CD4-positive, alpha-beta T cell treated with Interleukin-17A for 1 hour (primary cell): Measurements from ENCODE around the gene SPEM3.
"Not testable (repeated sequence)": the region's sequence is repeated elsewhere in the genome, so short reads cannot be mapped to it uniquely, and the experiment has no call there.

Experiments used
- DNase-seq: peaks from one replicate; pipeline ENCODE4 v3.0.0-alpha.2; 2020

The SPEM3 gene

DNA sequence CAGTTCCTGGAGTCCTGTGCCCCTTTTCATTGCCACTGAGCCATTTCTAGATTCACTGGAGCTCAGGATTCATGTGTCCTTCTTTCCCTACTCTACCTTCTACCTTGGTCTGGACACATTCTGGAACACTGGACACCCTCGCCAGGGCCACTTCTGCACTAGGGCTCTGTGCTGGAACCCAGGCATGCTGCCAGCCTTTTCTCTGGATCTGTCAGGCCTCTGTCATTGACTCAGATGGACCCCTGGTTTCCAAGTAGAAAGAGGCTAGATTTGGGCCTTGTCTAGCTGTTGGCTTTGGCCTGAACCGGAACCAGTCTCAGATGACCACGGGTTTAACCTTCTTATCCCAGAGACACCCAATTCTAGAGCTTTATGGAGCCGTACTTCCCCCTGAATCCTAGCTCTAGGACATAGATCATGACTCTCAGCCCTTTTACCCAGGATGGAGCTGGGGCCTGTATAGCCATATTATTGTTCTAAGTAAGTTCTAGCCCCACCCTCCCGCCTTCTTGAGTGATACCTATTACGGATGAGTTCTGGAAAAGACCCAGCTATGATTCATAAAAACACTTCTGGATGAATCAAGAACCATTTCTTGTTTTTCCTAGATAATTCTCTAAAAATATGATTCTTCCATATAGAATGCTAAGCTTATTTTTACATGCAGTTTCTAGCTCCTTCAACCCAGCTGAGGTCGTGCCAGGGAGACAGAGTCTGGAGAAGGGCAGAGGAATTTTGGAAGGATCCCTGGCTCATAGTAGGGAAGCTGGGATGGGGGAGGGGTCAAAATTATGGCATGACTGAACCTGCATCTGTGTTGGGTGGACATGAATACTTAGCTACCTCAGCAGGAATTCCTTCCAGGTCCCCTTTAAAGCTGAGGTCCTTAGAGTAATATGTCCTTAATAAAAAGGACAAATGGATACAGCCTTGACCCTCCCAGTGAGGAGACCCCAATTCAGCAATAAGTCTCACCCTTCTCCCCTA lies 15.1 kb downstream of the SPEM3 start:
- no peak for DNase-seq

DNA sequence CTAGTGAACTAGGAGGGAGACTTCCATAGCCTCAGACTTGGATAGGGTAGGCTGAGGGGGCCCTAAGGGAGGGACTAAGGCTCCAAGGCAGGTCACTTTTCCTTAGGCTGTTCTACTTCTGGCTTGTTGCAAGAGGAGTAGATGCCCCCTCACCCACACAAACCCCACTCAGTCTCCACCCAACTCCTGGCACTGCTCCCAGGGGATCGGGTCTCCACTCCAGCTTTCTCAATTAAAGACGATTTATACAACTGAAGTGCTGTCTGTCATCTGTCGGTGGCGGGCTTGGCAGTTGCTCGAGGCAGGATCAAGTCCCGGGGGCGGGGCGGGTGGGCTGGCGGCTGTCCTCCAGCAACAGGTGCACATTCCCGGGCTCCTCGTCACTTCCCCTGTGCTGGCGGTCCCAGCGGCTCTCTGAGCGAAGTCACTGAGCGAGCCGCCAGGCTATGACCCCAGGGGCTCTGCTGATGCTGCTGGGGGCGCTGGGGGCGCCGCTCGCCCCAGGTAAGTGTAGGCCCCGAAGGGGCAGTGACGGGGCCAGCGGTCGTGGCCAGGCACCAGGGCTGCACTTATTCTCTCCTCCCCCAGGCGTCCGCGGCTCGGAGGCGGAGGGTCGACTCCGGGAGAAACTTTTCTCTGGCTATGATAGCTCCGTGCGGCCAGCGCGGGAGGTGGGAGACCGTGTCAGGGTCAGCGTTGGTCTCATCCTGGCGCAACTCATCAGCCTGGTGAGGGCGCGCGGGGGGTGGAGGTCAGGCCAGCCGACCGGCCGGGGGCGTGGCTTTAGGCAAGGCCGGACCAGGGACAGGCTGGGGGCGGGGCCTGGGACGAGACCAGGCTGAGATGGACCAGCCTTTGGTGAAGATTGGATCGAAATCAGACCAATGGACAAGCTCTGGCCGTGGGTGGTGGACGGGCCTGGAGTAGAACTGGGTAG lies 16.3 kb downstream of the SPEM3 start, which contains the start of gene CHRNB1:
CHRNB1 (plus strand) TSS at position 380 of the 937 bp plus-strand sequence; CDS start at position 447, 67 bp downstream.
- DNase-seq, result no peak

DNA sequence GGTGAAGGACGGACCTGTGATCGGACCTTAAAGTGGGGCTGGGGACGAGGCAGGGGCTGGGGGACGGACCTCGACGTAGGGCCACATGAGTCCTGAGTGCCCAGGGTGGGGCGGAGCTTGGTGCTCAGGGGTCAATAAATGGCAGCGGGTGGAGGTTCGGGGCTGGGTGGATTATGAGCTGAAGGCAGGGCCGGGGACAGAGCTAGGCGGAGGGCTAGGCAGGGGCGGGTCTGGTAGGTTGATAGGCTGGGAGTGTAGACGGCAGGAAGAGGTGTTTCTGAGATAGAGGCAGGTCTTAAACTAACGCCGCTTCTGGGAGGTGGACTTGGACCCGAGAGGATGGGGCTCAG lies 16.9 kb downstream of the SPEM3 start:
- peak; percentile 47 for DNase-seq

DNA sequence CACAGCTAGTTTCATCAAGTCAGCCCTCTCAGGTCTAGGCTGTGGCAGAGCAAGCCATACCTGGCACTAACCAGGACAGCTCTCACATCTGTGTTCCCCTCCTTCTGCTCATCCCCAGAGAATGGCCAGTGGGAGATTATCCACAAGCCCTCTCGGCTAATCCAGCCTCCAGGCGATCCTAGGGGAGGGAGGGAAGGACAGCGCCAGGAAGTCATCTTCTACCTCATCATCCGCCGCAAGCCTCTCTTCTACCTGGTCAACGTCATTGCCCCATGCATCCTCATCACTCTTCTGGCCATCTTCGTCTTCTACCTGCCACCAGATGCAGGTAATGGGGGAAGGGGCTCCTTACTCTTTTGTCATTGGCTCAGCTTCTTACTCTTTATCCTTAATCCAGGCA lies 19.8 kb downstream of the SPEM3 start:
- no peak for DNase-seq

DNA sequence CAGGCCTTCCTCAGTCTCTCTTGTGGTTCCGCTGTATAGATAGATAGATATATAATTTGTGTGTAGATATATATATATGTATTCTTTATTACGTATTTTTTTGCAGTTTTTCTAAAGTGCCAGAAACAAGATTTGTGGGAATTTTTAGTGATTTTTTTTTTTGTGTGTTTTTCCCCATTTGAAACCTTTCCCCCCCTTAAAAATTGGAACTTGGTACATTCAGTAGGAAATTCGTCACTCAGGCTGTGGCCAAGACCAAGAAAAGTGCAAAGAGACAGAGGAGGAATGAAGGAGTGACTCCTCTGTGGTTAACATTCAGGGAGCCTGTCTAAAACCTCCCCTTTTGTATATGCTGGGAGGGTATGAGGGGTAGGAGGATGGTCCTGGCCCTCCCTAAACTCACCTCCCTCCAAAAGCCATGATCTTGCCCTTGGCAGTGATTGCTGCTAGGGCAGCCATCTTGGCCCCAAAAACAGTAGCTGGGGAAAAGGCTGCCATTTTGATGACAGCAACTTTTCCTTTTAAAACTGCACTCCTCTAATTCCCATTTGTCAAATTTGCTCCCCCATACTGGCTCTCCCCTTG lies 31.4 kb downstream of the SPEM3 start:
- no peak for DNase-seq

DNA sequence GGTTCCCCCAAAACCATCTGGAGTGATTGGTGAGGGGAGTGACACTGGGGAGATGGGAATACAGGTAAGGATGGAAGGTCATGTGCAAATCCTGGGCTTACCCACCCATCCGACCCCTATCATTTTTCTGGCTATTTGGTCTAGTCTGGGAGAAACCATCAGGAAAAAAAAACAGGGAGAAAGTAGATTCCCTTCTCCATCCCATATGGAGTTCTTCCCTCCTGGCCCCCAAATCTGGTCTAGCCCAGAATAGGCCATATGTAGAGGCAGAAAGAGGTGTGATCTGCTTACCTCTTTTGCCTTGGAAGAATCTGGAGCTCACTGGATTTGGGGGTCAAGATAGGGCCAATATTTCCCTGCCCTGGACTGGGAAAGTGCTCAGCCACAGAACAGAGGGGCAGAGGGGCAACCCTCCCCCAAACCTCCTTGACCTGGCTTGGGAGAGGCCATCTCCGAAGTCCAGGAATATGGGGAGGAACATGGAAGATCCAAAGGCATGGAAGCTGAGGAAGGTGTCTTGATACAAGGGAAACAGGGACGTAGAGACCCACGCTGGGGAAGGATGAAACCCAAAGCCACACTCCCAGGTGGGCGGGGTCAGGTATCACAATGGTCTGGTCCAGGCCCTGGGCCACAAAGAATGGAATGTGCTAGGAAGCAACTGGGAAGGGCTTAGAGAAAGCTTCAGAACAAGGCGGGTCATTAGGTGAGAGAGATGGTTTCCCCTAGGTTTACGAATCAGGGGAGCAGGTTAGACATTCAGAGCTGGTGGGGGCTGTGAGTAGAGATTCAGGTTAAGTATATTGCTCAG lies 32.4 kb downstream of the SPEM3 start:
- DNase-seq, result no peak

DNA sequence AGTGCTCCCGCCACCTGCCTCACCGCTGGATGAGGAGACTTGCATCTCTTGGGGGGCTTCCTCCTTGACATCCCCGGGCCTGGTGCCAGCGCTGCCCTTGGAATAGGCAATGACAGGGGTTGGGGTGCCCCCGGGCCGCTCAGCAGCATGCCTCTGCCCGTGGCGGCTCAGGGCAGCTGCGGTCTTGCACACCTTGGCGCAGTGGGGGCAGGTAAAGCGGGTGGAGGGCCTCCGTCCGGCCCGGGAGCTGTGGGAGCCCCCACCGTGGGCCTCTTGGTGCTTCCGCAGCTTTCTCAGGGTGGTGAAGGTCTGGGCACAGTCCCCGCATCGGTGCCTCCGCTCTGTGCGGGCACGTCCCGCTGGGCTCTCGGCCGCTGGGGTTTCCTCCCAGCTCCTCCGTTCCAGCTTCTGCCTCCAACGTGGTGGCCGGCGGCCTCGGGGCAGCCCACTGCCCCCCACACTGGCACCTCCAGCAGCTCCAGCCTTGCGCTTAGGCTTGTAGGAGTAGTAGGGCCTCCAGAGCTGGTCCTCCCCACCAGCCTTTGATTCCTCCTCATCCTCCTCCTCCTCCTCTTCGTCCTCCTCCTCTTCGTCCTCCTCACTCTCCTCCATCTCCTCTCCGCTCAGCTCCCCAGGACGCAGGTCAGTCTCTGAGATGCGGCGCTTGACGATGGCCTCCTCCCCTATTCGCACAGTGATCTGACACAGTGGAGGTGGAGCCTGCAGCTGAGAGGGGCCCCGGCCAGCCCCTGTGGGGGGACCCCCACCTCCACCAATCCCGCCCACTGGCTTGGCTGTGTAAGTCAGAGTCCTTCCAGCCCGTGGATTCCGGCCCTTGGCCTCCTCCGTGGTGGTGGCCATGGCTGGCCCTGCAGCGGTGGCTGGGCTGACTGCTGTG lies 34.1 kb downstream of the SPEM3 start:
- DNase-seq, result no peak

DNA sequence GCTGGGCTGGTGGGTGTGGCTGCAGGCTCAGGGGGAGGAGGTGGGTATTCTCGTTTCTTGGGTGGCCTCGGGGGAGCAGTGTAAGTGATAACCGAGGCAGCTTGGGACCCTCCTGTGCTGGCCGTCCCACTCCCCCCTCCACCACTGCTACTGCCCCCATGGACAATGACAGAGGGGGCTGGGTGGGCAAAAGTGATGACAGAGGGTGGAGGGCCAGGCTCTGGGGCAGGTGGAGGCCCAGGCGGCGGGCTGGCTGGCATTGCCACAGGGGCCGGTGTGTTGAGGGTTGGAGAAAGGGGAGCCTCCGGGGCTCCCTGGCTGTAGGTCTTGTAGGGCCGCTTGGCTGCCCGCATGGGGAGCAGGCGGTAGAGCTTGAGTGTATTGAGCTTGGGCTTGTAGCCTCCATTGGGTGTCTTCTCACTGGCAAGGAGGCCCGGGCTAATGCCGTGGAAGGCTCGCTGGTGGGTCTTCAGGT lies 34.8 kb downstream of the SPEM3 start:
- no peak for DNase-seq

DNA sequence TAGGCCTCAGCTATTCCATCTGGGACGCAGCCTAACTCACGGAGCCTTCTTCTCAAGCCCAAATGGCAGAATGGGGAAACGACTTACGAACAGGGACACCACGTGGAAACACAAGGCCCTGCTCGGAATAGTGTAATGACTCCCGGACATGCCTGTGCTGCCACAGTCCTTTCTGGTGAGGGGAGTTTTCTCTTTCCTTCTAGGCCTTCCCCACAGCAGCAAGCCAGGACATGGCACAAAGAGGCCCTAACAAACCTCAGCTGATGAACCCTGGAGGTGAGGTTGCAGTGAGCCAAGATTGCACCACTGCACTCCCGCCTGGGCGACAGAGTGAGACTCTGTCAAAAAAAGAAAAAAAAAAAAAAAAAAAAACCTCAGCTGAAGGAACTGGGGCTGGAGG lies 35.4 kb downstream of the SPEM3 start:
- no peak for DNase-seq

DNA sequence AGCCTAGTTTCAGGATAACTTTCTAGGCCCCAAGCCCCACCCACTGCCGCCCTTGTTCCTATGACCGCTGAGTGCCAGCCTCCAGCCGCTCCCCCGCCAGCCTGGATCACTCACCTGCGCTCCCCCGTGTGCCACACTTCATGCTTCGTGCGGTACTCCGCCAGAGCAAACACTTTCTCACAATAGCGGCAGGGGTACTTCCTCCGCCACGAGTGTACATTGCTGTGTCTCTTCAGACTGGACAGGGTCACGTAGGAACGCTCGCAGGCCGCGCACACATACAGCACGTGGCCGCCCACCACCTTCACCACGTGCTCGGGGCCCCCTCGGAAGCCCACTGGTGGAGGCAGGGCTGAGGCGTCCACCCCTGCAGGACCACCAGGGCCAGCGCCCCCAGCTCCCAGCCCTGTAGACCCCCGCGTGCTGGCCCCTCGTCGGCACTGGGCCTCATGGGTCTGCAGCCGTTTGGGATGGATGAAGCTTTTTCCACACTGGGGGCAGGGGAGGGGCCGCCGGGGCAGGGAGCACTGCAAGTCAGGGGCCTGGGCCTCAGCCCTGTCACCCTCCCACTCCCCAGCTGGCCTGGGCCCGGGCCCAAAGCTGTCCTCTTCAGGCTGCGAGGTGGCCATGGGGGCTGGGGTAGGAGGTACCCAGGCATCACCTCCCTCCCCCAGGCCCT lies 37.1 kb downstream of the SPEM3 start:
- DNase-seq, result no peak

DNA sequence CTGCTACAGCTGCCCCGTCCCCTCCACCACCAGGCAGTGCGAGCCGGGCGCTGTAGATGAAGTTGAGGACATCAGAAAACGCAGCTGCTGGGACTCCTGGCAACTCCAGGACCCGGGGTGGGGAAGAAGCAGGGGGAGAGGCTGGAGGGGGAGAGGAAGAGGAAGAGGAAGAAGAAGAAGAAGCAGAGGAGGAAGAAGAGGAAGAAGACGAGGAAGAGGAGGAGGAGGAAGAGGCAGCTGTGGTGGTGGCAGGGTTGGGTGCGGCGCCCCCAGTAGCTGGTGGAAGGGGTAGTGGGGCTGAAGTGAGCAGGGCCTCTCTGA lies 37.6 kb downstream of the SPEM3 start:
- no peak for DNase-seq

DNA sequence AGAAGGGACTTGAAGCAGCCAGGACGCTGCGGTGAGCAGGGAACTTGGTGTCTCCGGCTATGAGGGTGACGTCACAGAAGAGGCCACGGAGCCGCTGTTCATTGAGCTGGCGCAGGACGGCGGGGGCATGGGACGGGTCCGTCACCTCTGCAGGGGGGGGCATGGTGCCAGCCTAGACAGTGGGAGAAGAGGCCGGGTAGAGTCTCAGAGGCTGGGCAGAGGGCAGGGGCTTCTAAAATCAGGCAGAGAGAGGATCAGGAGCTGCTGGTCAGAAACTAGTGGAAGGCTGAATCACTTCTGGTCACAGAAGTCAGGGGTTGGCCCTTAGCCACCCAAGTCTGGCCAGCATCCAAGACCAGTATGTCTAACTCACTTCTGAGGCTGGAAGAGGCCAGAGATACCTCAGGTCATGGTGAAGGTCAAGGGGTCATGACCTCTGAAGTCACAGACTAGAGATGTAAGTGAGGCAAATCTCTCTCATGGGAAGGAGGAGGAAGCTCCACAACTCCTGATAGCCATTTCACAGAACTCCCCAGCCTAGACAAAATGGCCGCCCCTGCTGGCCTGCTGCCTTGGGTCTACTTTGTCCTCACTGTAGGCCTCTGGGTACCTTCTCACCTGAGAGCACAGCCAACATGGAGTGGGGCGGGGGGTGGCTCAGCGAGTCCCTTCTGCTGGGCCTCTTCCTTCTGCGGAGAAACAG lies 38.1 kb downstream of the SPEM3 start:
- no peak for DNase-seq

DNA sequence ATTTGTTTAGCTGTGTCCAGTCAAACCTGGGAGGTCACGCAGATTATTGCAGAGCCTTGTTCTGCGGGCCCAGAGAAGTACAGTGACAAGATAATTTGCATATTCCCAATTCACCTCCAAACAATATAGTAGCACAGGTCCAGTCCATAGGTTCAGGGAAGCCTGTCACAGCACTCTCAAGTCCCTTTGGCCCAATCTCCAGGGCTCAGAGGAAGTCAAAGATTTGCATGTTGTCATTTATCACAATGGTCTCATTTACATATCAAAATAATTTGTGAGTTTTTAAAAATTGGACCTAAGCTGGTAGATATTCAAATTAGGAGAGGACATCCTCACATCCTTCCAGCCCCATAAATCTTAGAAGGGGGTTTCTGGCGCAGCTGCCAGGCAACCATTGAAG lies 38.8 kb downstream of the SPEM3 start:
- no peak for DNase-seq

DNA sequence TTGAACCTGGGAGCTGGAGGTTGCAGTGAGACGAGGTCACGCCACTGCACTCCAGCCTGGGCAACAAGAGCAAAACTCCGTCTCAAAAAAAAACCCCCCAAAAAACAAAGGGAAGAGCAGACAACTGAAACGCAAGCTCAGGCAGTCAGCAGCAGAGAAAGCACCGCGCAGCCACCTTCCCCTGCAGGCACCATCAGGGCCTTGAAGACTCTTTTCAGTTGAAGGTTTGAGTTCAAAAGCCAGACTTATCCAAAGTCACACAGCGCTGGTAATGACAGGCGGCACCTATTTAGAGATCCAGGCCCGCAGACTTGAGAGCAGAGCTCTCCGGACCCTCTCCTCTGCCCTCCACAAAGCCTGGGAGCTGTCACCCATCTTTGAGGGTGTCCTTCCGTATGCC lies 39.6 kb downstream of the SPEM3 start:
- no peak for DNase-seq

DNA sequence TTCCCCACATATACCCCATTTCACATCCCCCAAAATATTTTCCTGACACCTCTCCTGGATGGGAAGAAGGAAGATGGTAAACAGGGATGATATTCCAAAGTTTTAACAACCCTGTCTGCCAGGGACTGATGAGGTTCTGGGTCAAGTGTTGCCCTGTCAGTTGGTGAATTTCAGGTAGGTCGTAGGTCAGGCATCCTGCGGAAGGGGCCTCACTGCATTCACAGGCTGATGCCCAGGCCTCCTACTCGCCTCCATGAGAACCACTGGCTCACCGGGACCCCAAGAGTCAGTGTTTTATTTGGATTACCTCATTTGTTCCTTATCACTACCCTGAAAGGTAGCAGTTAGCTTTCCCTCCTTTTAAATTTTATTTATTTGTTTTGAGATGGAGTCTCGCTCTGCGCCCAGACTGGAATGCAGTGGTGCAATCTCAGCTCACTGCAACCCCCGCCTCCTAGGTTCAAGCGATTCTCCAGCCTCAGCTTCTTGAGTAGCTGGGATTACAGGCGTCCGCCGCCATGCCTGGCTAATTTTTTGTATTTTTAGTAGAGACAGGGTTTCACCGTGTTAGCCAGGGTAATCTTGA lies 40.2 kb downstream of the SPEM3 start:
- no peak for DNase-seq

DNA sequence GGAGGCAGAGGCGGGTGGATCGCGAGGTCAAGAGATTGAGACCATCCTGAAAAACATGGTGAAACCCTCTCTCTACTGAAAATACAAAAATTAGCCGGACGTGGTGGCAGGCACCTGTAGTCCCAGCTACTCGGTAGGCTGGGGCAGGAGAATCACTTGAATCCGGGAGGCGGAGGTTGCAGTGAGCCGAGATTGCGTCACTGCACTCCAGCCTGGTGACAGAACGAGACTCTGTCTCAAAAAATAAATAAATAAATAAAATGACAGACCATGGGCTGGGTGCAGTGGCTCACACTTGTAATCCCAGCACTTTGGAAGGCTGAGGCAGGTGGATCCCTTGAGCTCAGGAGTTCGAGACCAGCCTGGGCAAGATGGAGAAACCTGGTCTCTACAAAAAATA lies 41.2 kb downstream of the SPEM3 start:
- DNase-seq, result not testable (repeated sequence)

DNA sequence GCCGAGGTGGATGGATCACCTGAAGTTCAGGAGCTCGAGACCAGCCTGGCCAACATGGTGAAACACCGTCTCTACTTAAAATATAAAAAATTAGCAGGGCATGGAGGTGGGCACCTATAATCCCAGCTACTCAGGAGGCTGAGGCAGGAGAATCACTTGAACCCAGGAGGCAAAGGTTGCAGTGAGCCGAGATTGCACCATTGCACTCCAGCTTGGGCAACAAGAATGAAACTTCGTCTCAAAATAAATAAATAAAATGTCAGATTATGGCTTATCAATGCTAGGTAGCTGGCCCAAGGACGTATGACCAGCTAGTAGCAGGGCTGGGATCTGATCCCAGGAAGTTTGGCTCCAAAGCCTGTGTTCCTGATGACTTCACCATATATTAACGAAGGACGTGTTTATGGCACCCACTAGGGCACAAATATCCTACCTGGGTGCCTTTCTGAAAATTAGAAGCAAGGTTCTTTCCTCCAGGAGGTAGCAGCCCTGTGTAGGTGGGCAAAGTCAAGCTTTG lies 41.9 kb downstream of the SPEM3 start:
- DNase-seq, result not testable (repeated sequence)

DNA sequence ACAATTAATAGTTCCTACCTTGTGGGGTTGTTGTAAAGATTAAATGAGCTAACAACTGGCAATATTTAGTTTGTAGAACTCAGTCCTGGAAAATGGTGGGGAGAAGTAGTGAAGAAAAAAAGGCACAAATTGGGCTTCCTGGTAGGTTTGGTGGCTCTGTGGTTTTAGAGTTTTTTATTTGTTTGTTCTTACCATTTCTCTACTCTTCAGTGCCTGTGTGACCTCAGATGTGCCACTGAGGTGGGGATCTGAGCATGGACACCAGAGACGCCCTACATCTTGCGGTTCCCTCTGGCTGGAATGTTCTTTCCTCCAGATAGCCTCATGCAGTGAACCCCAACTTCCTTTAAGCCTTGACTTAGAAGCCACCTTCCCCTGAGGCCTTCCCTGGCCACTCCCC lies 43.1 kb downstream of the SPEM3 start:
- no peak for DNase-seq

DNA sequence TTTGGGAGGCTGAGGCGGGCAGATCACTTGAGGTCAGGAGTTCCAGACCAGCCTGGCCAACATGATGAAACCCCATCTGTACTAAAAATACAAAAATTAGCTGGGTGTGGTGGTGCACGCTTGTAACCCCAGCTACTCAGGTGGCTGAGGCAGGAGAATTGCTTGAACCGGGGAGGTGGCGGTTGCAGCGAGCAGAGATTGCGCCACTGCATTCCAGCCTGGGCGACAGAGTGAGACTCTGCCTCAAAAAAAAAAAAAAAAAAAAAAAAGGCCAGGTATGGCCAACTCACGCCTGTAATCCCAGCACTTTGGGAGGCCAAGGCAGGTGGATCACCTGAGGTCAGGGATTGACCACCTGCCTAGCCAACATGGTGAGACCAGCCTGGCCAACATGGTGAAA lies 46.1 kb downstream of the SPEM3 start:
- DNase-seq, result not testable (repeated sequence)
